HEK293 (cell line): ENCODE results near the gene FHIT.

ENCODE experiments used
- CTCF ChIA-PET: fragments of 350-600 bp; formaldehyde crosslinking; extraction: SDS; loops from one replicate; lab custom pipeline; 2021; ENCODE audit warnings: antibody characterized with exemption; lab: Yijun Ruan, JAX
- POLR2A ChIA-PET: fragments of 300-600 bp; formaldehyde crosslinking; extraction: SDS; loops from one replicate; lab custom pipeline; 2020; ENCODE audit warnings: antibody characterized with exemption, inconsistent platforms; lab: Yijun Ruan, JAX
- H3K27ac ChIP-seq: fragments of 200-500 bp; sonication (Bioruptor generic); 2 replicates; pipeline ENCODE4 v1.5.1; 2014; ENCODE audit warnings: low read depth, low read length, control low read depth, inconsistent platforms; ENCODE audit errors: extremely low read depth
- H3K36me3 ChIP-seq, 2 experiments: fragments of 200-500 bp in 1 of 2; sonication (Bioruptor generic) in 1 of 2; 1 replicate in 1 of 2; 2 replicates in 1 of 2; pipeline ENCODE4 v1.5.1; 2014 to 2017; ENCODE audit warnings: inconsistent platforms in 2 of 2, low read length in 2 of 2; ENCODE audit not compliant: control insufficient read depth in 2 of 2, insufficient read depth in 1 of 2
- H3K4me1 ChIP-seq: fragments of 200-500 bp; sonication (Bioruptor generic); 2 replicates; pipeline ENCODE4 v1.5.1; 2014; ENCODE audit warnings: mild to moderate bottlenecking, low read length, inconsistent platforms; ENCODE audit not compliant: control insufficient read depth, insufficient read depth
- H3K4me3 ChIP-seq: 2 replicates; pipeline ENCODE4 v1.5.1; 2011; ENCODE audit warnings: low read depth, mild to moderate bottlenecking, control low read depth, low read length, moderate library complexity
- H3K9me3 ChIP-seq: fragments of 200-500 bp; sonication (Bioruptor generic); 2 replicates; pipeline ENCODE4 v1.5.1; 2014; ENCODE audit warnings: low read depth, low read length, inconsistent platforms; ENCODE audit not compliant: control insufficient read depth, insufficient read depth
- BCL11B ChIP-seq: fragments of 450-650 bp; formaldehyde crosslinking; IDR thresholded peaks from 2 replicates; pipeline ENCODE4 v1.5.1; 2016; ENCODE audit warnings: low read depth, missing biosample characterization, missing genetic modification characterization
- GLIS2 ChIP-seq: fragments of 450-650 bp; formaldehyde crosslinking; IDR thresholded peaks from 2 replicates; pipeline ENCODE4 v1.5.1; 2016; ENCODE audit warnings: missing biosample characterization, missing genetic modification characterization
- KLF10 ChIP-seq: fragments of 450-650 bp; IDR thresholded peaks from 2 replicates; pipeline ENCODE4 v1.5.1; 2018; ENCODE audit warnings: missing biosample characterization, mild to moderate bottlenecking, missing genetic modification characterization
- KLF7 ChIP-seq: fragments of 450-650 bp; formaldehyde crosslinking; IDR thresholded peaks from 2 replicates; pipeline ENCODE4 v1.5.1; 2016; ENCODE audit warnings: missing biosample characterization, missing genetic modification characterization, borderline replicate concordance
- KLF9 ChIP-seq: fragments of 450-650 bp; formaldehyde crosslinking; IDR thresholded peaks from 2 replicates; pipeline ENCODE4 v1.5.1; 2016; ENCODE audit warnings: missing biosample characterization, missing genetic modification characterization, low read depth
- MZF1 ChIP-seq: fragments of 450-650 bp; formaldehyde crosslinking; IDR thresholded peaks from 2 replicates; pipeline ENCODE4 v1.5.1; 2017; ENCODE audit warnings: missing biosample characterization, missing genetic modification characterization, borderline replicate concordance
- PRDM1 ChIP-seq: fragments of 450-650 bp; formaldehyde crosslinking; IDR thresholded peaks from 2 replicates; pipeline ENCODE4; 2016; ENCODE audit warnings: missing biosample characterization, missing genetic modification characterization
- PRDM6 ChIP-seq: fragments of 450-650 bp; formaldehyde crosslinking; IDR thresholded peaks from 2 replicates; pipeline ENCODE4 v1.5.1; 2017; ENCODE audit warnings: missing biosample characterization, missing genetic modification characterization
- REPIN1 ChIP-seq: fragments of 450-650 bp; formaldehyde crosslinking; IDR thresholded peaks from 2 replicates; pipeline ENCODE4 v1.5.1; 2017; ENCODE audit warnings: missing biosample characterization, missing genetic modification characterization, low read depth
- SP2 ChIP-seq: fragments of 450-650 bp; formaldehyde crosslinking; IDR thresholded peaks from 2 replicates; pipeline ENCODE4 v1.5.1; 2016; ENCODE audit warnings: missing biosample characterization, missing genetic modification characterization
- SP3 ChIP-seq: fragments of 450-650 bp; formaldehyde crosslinking; IDR thresholded peaks from 2 replicates; pipeline ENCODE4 v1.5.1; 2016; ENCODE audit warnings: missing biosample characterization, missing genetic modification characterization
- WT1 ChIP-seq: fragments of 450-650 bp; formaldehyde crosslinking; IDR thresholded peaks from 2 replicates; pipeline ENCODE4 v1.5.1; 2016; ENCODE audit warnings: missing biosample characterization, missing genetic modification characterization
- ZBTB10 ChIP-seq: fragments of 450-650 bp; formaldehyde crosslinking; IDR thresholded peaks from 2 replicates; pipeline ENCODE4 v1.5.1; 2016; ENCODE audit warnings: missing biosample characterization, missing genetic modification characterization
- ZBTB17 ChIP-seq: fragments of 450-650 bp; formaldehyde crosslinking; IDR thresholded peaks from 2 replicates; pipeline ENCODE4 v1.5.1; 2016; ENCODE audit warnings: missing biosample characterization, missing genetic modification characterization
- ZBTB26 ChIP-seq: fragments of 450-650 bp; formaldehyde crosslinking; optimal IDR thresholded peaks from 2 replicates; pipeline ENCODE3; 2016; ENCODE audit warnings: missing biosample characterization, mild to moderate bottlenecking, missing genetic modification characterization
- ZBTB49 ChIP-seq: fragments of 450-650 bp; formaldehyde crosslinking; IDR thresholded peaks from 2 replicates; pipeline ENCODE4 v1.5.1; 2016; ENCODE audit warnings: missing biosample characterization, missing genetic modification characterization, low read depth
- ZIC2 ChIP-seq: fragments of 450-650 bp; formaldehyde crosslinking; IDR thresholded peaks from 2 replicates; pipeline ENCODE4 v1.5.1; 2016; ENCODE audit warnings: missing biosample characterization, missing genetic modification characterization
- ZNF341 ChIP-seq: fragments of 450-650 bp; formaldehyde crosslinking; IDR thresholded peaks from 2 replicates; pipeline ENCODE4; 2016; ENCODE audit warnings: low read depth, missing biosample characterization, missing genetic modification characterization
- ZNF350 ChIP-seq: fragments of 450-650 bp; formaldehyde crosslinking; IDR thresholded peaks from 2 replicates; pipeline ENCODE4 v1.5.0; 2017; ENCODE audit warnings: missing biosample characterization, mild to moderate bottlenecking, missing genetic modification characterization
- ZNF423 ChIP-seq: fragments of 450-650 bp; formaldehyde crosslinking; IDR thresholded peaks from 2 replicates; pipeline ENCODE4 v1.5.1; 2016; ENCODE audit warnings: missing biosample characterization, missing genetic modification characterization
- ZNF488 ChIP-seq: fragments of 450-650 bp; formaldehyde crosslinking; IDR thresholded peaks from 2 replicates; pipeline ENCODE4 v1.5.1; 2016; ENCODE audit warnings: missing biosample characterization, missing genetic modification characterization
- ZNF580 ChIP-seq: fragments of 450-650 bp; formaldehyde crosslinking; IDR thresholded peaks from 2 replicates; pipeline ENCODE4 v1.5.1; 2016; ENCODE audit warnings: missing biosample characterization, missing genetic modification characterization
- ZNF585B ChIP-seq: fragments of 450-650 bp; formaldehyde crosslinking; IDR thresholded peaks from 2 replicates; pipeline ENCODE4 v1.5.1; 2016; ENCODE audit warnings: missing biosample characterization, missing genetic modification characterization
- ZNF629 ChIP-seq: fragments of 450-650 bp; formaldehyde crosslinking; IDR thresholded peaks from 2 replicates; pipeline ENCODE4 v1.5.1; 2017; ENCODE audit warnings: missing biosample characterization, missing genetic modification characterization
- ZNF660 ChIP-seq: fragments of 450-650 bp; IDR thresholded peaks from 2 replicates; pipeline ENCODE4 v1.5.1; 2018; ENCODE audit warnings: missing biosample characterization, mild to moderate bottlenecking, missing genetic modification characterization
- ZNF664 ChIP-seq: fragments of 450-650 bp; formaldehyde crosslinking; IDR thresholded peaks from 2 replicates; pipeline ENCODE4 v1.5.1; 2016; ENCODE audit warnings: missing biosample characterization, missing genetic modification characterization
- ZNF670 ChIP-seq: fragments of 450-650 bp; formaldehyde crosslinking; IDR thresholded peaks from 2 replicates; pipeline ENCODE4 v1.5.1; 2016; ENCODE audit warnings: missing biosample characterization, missing genetic modification characterization, low read depth
- ZNF747 ChIP-seq: fragments of 450-650 bp; formaldehyde crosslinking; IDR thresholded peaks from 2 replicates; pipeline ENCODE4 v1.5.1; 2016; ENCODE audit warnings: missing biosample characterization, missing genetic modification characterization
- ZNF785 ChIP-seq: fragments of 450-650 bp; formaldehyde crosslinking; IDR thresholded peaks from 2 replicates; pipeline ENCODE4 v1.5.1; 2016; ENCODE audit warnings: missing biosample characterization, missing genetic modification characterization
- ZSCAN23 ChIP-seq: fragments of 450-650 bp; formaldehyde crosslinking; IDR thresholded peaks from 2 replicates; pipeline ENCODE4 v1.5.1; 2016; ENCODE audit warnings: missing biosample characterization, missing genetic modification characterization

The FHIT gene

GRCh38 chr3:61251174-61251972 lies at the start of gene FHIT:
TSS of gene FHIT (minus strand) at chr3:61251452.
- POLR2A ChIA-PET: no interaction called here
- CTCF ChIA-PET: no interaction called here
- no peaks in the 10 kb centered on the region for H3K9me3 ChIP-seq
- H3K27ac ChIP-seq: peak within 1 kb of the TSS; percentile 58
- no peaks in the 10 kb centered on the region for H3K36me3 ChIP-seq
- H3K4me3 ChIP-seq: peak within 1 kb of the TSS; percentile 84
- H3K4me1 ChIP-seq: no peaks in the 10 kb centered on the region
- 0 out of 2 replicates have a peak, but pooled peaks have one; percentile 14 for TF ChIP-seq ZNF423 (tag by site-specific recombination)
- no peak for TF ChIP-seq ZBTB49 (tag by site-specific recombination)
- TF ChIP-seq WT1 (tag by site-specific recombination): no peak
- TF ChIP-seq ZNF670: no peak
- peak; percentile 26; the same call in 1 of the 2 replicates for TF ChIP-seq ZNF660 (tag by site-specific recombination)
- no peak for TF ChIP-seq ZSCAN23
- TF ChIP-seq ZIC2 (tag by site-specific recombination): peak; percentile 40; the same call in 1 of the 2 replicates
- TF ChIP-seq MZF1 (tag by site-specific recombination): peak; percentile 54; the same call in 1 of the 2 replicates
- TF ChIP-seq KLF7 (tag by site-specific recombination): 0 out of 2 replicates have a peak, but pooled peaks have one; percentile 8
- TF ChIP-seq ZBTB10 (tag by site-specific recombination): peak; percentile 92
- TF ChIP-seq ZNF785 (tag by site-specific recombination): no peak
- peak; percentile 76 for TF ChIP-seq ZNF341 (tag by site-specific recombination)
- no peak for TF ChIP-seq ZNF580 (tag by site-specific recombination)
- peak; percentile 91 for TF ChIP-seq PRDM1
- no peak for TF ChIP-seq ZNF488
- peak; percentile 91 for TF ChIP-seq ZBTB17 (tag by site-specific recombination)
- TF ChIP-seq BCL11B (tag by site-specific recombination): peak; percentile 61
- TF ChIP-seq KLF9 (tag by site-specific recombination): peak; percentile 44; the same call in 1 of the 2 replicates
- no peak for TF ChIP-seq ZNF350
- TF ChIP-seq ZBTB26 (tag by site-specific recombination): peak; percentile 46
- no peak for TF ChIP-seq ZNF585B (tag by site-specific recombination)
- TF ChIP-seq ZNF747 (tag by site-specific recombination): no peak
- TF ChIP-seq ZNF664: no peak
- peak; percentile 83; the same call in 1 of the 2 replicates for TF ChIP-seq GLIS2
- TF ChIP-seq ZNF629 (tag by site-specific recombination): no peak
- no peak for TF ChIP-seq REPIN1 (tag by site-specific recombination)
- peak; percentile 96 for TF ChIP-seq SP3 (tag by site-specific recombination)
- TF ChIP-seq PRDM6 (tag by site-specific recombination): no peak
- peak; percentile 93 for TF ChIP-seq SP2 (tag by site-specific recombination)
- TF ChIP-seq KLF10 (tag by site-specific recombination): peak; percentile 25; the same call in 1 of the 2 replicates
